Measurements from ENCODE around the gene DPP6. TPM values are rescaled to one million over a fixed set of nuclear protein-coding genes. Genes with fewer than 3 reads are reported as not detected.

DPP6 gene
- total and polyA plus RNA-seq, 11 donors = 0.05 to 2.9 (median 0.11) TPM; not detected in 3

DNA sequence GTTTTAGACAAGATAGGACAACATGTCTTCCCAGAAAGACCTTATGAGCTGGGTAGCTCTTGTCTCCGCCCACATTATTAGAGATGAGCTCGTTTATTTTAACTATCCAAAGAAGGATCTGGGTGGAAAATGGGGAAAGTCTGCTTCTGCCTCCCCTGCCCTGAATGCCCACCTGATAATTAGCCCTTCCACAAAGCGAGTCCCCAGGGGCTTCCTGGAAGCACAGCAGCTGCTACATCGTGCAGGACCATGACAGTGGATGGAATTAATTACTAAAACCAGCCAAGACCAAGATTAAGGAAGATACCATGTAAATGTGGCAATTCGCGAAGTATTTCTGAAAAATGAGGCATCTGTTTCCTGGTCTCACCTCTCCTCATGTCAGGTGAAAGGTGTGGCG, 576.4 kb downstream of the DPP6 start:
- no peaks in the 10 kb centered on the region for H3K9me3 ChIP-seq
- peaks cover 0 to 5% (median 0%) of the 10 kb centered on the region in 9 donors for H3K27me3 ChIP-seq
- intact Hi-C loops (cut with DNase I) = no loop called here
- ATAC-seq (no peak), DNase-seq (no peak)
- H3K36me3 ChIP-seq = no peaks in the 10 kb centered on the region
- WGBS, 4 donors = 51 to 74% (median 54%) methylated on average over 7 of the region's 7 CpGs
- TF ChIP-seq, protein P1, sequence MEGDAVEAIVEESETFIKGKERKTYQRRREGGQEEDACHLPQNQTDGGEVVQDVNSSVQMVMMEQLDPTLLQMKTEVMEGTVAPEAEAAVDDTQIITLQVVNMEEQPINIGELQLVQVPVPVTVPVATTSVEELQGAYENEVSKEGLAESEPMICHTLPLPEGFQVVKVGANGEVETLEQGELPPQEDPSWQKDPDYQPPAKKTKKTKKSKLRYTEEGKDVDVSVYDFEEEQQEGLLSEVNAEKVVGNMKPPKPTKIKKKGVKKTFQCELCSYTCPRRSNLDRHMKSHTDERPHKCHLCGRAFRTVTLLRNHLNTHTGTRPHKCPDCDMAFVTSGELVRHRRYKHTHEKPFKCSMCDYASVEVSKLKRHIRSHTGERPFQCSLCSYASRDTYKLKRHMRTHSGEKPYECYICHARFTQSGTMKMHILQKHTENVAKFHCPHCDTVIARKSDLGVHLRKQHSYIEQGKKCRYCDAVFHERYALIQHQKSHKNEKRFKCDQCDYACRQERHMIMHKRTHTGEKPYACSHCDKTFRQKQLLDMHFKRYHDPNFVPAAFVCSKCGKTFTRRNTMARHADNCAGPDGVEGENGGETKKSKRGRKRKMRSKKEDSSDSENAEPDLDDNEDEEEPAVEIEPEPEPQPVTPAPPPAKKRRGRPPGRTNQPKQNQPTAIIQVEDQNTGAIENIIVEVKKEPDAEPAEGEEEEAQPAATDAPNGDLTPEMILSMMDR (IDR thresholded peaks at IDR 0.05) = no peak
- no peak for TF ChIP-seq POLR2A (IDR thresholded peaks at IDR 0.05)
- no peak overlapping the region for H3K4me3 ChIP-seq
- H3K27ac ChIP-seq = no peak overlapping the region
- no peaks in the 10 kb centered on the region for H3K4me1 ChIP-seq

DNA sequence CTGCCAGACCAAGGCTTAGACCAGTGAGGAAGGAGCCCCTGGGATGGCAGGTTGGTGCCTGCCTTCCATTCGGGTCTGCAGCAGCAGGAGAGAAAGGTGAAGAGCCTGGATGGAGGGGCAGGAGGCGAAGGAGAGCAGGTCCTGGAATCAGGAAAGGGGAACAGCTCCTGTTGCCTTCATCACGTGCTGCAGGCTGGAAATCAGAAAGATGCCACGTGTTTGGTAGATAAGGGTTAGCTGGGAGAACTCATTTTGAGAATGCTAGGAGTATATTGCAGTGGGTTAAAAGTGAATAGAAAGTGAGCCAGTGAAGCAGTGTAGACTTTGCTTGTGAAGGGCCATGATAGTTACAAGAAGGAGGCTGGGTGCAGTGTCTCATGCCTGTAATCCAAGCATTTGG, 579.0 kb downstream of the DPP6 start:
- Histone ChIP-seq H3K36me3 (no peaks in the 10 kb centered on the region), H3K4me1 (no peaks in the 10 kb centered on the region), H3K4me3 (no peak overlapping the region), H3K27ac (no peak overlapping the region), H3K9me3 (peaks cover 0 to 8% (median 6%) of the 10 kb centered on the region in 12 donors), H3K27me3 (peaks cover 0 to 5% (median 0%) of the 10 kb centered on the region in 9 donors)
- WGBS, 4 donors = 32 to 35% (median 34%) methylated on average over 4 of the region's 4 CpGs
- no peak for TF ChIP-seq POLR2A (IDR thresholded peaks at IDR 0.05)
- TF ChIP-seq, protein P1 (IDR thresholded peaks at IDR 0.05) = no peak
- ATAC-seq = no peak
- intact Hi-C loops (cut with DNase I) = no loop called here
- no peak for DNase-seq

DNA sequence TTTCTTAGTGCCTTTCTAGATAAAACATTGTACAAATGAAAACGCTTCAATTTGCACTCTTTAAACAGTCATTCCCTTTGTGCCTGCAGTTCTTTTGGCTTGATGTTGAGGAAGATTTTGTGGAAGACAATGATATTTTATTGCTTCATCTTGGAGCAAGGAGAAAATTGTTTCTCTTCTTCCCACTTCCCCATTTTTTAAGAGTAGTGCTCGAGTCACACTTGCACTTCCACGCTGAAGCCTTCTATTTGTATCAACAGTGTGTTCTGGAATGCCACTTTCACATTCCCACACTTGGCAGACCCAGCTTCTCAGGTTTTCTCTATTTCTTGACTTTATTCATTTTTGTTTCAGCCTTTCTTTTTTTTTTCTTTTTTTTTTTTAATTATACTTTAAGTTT, 581.4 kb downstream of the DPP6 start:
- H3K27ac ChIP-seq = no peak overlapping the region
- no peak overlapping the region for H3K4me3 ChIP-seq
- no peak for ATAC-seq
- no peak for TF ChIP-seq POLR2A (IDR thresholded peaks at IDR 0.05)
- TF ChIP-seq, protein P1 (IDR thresholded peaks at IDR 0.05) = no peak
- peaks cover 0 to 11% (median 6%) of the 10 kb centered on the region in 12 donors for H3K9me3 ChIP-seq
- WGBS, 4 donors = 78 to 88% (median 85%) methylated on average over 3 of the region's 3 CpGs
- intact Hi-C loops (cut with DNase I) = no loop called here
- H3K36me3 ChIP-seq = no peaks in the 10 kb centered on the region
- no peaks in the 10 kb centered on the region for H3K4me1 ChIP-seq
- peaks cover 0 to 5% (median 0%) of the 10 kb centered on the region in 9 donors for H3K27me3 ChIP-seq
- DNase-seq = no peak

GRCh38 chr7:154638286-154638685, 586.1 kb downstream of the DPP6 start:
- no peak overlapping the region for H3K4me3 ChIP-seq
- 58 to 70% (median 68%) methylated on average over 6 to 9 of the region's 9 CpGs for WGBS, 4 donors
- no peaks in the 10 kb centered on the region for H3K4me1 ChIP-seq
- H3K27me3 ChIP-seq = peaks cover 0 to 3% (median 0%) of the 10 kb centered on the region in 9 donors
- no peaks in the 10 kb centered on the region for H3K36me3 ChIP-seq
- peaks cover 0 to 11% (median 6%) of the 10 kb centered on the region in 12 donors for H3K9me3 ChIP-seq
- TF ChIP-seq POLR2A (IDR thresholded peaks at IDR 0.05) = no peak
- TF ChIP-seq, protein P1 (IDR thresholded peaks at IDR 0.05) = no peak
- no peak overlapping the region for H3K27ac ChIP-seq
- intact Hi-C loops (cut with DNase I) = no loop called here
- ATAC-seq (no peak), DNase-seq (no peak)

Data from heart left ventricle (tissue), 16 donors.